Fibroblast of skin of right biceps (primary cell): ENCODE measurements around the gene OR14C36.
"Not testable (repeated sequence)": the region's sequence is repeated elsewhere in the genome, so short reads cannot be mapped to it uniquely, and the experiment has no call there.

Experiments
- DNase-seq: peaks from one replicate; pipeline ENCODE4 v3.0.0-alpha.2; 2013

Gene OR14C36

GRCh38 chr1:248348475-248348874 is at the start of gene OR14C36:
Gene OR14C36, plus strand, starts transcription at chr1:248348775. Its CDS starts 0 bp downstream, at chr1:248348775.
- no peak for DNase-seq

- DNase-seq, result no peak
Observed at GRCh38 chr1:248303324-248303723, 45.3 kb upstream of the OR14C36 start, which contains the start of gene OR2T12. Gene OR2T12, minus strand, starts transcription at chr1:248303424. Its CDS starts 7,846 bp downstream, at chr1:248295578.

DNA sequence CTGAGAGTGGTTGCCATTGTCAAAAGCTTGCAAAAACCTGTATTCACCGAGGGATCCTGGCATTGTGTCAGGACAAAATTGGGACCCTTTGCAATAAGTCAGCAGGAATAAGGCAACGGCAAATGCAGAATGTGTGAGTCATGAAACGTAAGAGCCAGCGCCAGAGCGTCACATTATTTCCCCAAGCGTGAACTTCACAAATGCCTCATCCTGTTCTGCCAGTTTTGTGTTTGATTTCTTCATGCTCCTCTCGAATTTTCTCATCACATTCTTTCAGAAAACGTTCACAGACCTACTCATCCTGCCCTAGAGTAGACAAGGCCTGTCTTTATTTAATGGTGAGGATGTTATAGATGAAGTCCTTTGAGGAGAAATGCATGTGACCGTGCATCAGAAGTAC is 42.9 kb upstream of the OR14C36 start:
- DNase-seq, result not testable (repeated sequence)

DNA sequence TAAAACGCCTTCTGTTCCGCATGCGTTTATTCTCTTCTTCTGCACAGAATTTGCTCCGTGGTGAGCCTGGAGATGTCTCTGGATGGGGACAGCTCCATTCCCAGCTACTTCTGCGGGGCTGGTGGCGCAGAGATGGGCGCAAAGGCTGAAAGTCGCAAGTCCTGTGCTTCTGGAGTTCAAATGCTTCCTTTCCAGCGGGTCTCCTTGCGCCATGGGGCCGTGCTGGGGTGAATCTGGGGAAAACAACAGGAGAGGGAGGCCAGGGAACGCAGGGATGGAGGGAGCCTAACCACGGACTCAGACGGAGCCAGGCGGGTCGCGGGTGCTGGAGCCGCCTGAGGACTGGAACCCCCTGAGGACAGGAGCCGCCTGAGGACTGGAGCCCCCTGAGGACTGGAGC is 42.5 kb upstream of the OR14C36 start:
- DNase-seq, result no peak

GRCh38 chr1:248306740-248307139 is 41.8 kb upstream of the OR14C36 start:
- not testable (repeated sequence) for DNase-seq

- DNase-seq, result no peak
Observed at GRCh38 chr1:248316796-248317195, 31.8 kb upstream of the OR14C36 start.

DNA sequence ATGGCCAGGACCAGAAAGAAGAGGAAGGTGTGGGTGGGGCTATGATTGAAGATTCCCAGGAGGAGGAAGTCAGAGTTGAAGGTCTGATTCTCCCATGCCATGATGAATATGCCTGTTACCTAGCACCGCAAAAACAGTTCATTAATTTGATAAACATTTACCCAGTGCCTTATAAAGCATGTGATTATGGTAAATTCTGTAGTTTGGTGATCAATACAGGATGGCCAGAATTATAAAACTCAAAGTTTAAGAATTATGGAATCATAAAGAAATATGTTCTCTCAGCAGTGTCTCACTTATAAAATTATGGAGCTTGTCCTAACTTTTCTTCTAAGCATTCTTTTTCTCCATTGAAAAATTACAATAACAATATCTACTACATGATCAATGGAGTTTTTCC is 24.1 kb upstream of the OR14C36 start, which contains the start of gene OR2M7:
TSS of gene OR2M7 (minus strand) at position 101 of the 400 bp plus-strand sequence. CDS start at position 101, 0 bp downstream.
- no peak for DNase-seq

GRCh38 chr1:248343451-248343850 is 5.1 kb upstream of the OR14C36 start:
- no peak for DNase-seq

- DNase-seq, result no peak
Observed at GRCh38 chr1:248359415-248359814, 10.8 kb downstream of the OR14C36 start.

GRCh38 chr1:248361121-248361715 is 12.6 kb downstream of the OR14C36 start, which contains the start of gene OR2T4:
Gene OR2T4, plus strand, starts transcription at chr1:248361665. Its CDS starts 0 bp downstream, at chr1:248361665.
- no peak for DNase-seq

- DNase-seq, result no peak
Observed at GRCh38 chr1:248366609-248367008, 18.0 kb downstream of the OR14C36 start.

DNA sequence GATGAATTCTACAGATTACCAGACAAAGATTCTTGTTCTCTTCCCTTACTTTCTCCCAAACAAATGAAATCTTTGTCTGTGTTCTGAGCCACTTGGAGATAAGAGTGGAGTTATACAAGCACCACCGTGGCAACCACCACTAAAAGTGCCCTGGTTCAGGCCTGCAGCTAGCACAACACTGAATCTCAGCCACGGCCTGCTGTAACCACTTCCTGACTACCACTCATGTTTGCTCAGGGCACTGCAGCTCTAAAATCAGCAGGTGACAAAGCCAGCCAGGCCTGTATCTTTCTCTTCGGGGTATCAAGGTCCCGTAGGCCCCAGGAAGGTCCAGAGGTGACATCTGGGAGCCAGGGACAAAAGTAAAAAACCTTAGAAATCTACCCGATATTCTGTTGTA is 23.8 kb downstream of the OR14C36 start:
- no peak for DNase-seq

- DNase-seq, result no peak
Observed at GRCh38 chr1:248373761-248374160, 25.2 kb downstream of the OR14C36 start.

DNA sequence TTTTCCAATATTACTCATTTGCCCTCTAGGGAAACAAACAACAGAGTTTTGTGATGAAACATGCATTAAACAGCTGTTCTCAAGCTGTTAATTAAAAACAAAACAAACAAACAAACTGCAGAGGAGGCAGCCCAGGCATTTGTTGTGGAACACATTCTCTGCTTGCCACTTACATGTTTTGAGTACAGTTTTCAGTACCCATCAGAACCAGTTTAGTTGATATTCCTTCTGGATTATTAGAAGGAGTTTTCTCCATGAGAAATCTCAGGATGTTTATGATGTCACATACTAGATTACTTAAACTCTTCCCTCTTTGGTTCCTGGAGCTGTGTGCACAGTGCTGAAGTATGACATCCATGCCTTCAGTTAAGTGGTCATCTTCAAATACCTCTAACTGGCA is 26.9 kb downstream of the OR14C36 start, which contains the start of gene OR2T6:
TSS of gene OR2T6 (plus strand) at position 301 of the 400 bp plus-strand sequence. CDS start 11,863 bp downstream, outside the sequence.
- DNase-seq, result no peak

DNA sequence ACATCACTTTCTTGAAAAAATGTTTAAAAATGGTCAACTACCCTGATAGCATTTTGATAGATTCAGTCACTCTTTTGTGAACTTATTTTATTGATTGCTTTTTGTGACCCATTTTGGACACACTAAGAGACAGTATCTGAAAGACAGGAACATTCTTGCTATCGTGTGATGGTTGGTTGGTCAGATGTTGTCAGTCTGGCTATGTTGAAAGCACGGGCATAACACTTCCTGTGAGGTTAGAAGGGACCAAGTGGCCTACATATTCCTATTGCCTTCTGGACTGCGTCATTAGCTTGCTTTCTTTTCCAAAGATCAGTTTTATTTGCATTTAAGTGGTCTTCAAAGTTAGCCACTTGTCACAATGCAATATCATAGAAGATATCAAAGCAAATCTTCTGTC is 28.3 kb downstream of the OR14C36 start:
- DNase-seq, result no peak

DNA sequence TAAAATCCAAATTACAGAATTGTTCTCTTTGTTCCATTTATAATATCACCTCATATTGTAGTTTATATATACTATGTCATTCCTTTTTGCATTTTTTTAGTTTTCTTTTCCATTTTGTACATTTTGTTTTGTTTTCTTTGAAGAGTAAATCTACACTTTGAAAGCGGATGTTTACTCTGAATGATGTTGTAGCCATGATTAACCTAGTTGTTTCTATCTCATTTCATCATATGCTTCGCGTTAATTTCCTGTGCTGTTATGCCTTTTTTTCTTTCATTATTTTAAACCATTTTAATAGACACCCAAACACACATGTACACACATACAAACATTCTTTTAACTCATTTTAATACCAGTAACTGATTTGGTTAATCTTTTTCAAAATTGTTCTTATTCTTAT is 32.3 kb downstream of the OR14C36 start:
- DNase-seq, result no peak

DNA sequence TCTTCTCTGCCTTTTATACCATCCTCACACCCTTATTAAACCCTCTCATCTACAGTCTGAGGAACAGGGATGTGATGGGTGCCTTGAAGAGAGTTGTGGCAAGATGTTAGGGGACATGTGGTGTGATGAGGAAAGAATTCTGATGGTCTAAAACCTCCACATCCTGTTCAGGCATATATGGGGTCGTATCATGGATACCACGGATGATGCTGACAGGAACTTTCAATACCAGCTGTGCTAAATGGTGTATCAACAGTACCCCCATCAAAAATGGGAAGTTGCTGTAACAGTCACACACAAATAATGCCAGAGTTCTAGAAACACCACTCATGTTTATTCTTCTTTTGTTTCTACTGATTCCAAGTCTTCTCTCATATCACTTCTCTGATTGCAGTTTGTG is 39.9 kb downstream of the OR14C36 start:
- DNase-seq, result no peak

- no peak for DNase-seq
Observed at GRCh38 chr1:248393050-248393449, 44.5 kb downstream of the OR14C36 start.
